Measurements from ENCODE around the gene AAR2. TPM values are rescaled to one million over a fixed set of nuclear protein-coding genes. Genes with fewer than 3 reads are reported as not detected.

AAR2 gene
- total RNA-seq, 1 donor from 2014 or later = 25.9 TPM

DNA sequence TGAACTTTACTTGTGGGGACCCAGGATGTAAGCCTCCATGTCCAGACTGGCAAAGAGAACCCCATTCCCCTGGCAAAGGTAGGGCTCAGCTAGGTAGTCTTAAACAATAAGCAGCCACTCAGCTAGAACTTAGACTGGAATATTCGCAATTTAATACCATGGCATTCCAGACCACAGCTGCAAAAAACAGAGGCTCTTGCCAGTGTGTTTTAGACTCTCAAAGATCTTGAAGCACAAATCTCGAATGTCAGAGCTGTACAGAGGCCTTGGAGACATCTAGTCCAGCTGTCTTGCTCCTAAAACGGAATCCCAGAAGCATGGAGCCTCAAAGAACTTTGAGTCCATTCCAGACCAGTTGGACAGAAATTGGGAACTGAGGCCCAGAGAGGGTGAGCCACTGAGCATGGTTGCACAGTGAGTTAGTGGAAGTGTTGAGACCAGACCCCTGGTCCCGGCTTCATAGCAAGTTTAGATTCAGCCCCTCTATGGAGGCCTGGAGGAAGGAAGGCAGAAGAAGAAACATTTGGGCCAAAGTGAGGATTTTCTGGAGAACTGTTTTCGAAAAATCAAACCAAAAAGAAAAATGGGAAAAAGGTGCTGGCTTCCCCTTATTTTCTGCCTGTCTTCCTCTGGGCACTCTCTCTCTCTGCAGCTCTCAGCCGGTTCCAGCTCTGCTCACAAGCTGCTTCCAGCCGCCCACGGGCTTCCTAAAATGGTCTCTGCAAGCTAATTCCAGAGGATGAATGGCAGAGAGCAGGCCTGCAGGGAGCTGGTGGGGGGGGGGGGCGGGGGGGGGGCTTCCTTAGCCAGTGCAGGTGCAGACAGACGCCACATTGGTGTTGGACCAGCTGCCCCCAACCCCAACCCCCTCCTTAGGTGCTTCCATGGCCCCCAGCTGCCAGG is 32.4 kb downstream of the AAR2 start:
- POLR2A ChIA-PET = no interaction called here
- H3K36me3 Mint-ChIP-seq (ENCODE audit: low read depth) = no peaks in the 10 kb centered on the region
- TF ChIP-seq, protein P1, sequence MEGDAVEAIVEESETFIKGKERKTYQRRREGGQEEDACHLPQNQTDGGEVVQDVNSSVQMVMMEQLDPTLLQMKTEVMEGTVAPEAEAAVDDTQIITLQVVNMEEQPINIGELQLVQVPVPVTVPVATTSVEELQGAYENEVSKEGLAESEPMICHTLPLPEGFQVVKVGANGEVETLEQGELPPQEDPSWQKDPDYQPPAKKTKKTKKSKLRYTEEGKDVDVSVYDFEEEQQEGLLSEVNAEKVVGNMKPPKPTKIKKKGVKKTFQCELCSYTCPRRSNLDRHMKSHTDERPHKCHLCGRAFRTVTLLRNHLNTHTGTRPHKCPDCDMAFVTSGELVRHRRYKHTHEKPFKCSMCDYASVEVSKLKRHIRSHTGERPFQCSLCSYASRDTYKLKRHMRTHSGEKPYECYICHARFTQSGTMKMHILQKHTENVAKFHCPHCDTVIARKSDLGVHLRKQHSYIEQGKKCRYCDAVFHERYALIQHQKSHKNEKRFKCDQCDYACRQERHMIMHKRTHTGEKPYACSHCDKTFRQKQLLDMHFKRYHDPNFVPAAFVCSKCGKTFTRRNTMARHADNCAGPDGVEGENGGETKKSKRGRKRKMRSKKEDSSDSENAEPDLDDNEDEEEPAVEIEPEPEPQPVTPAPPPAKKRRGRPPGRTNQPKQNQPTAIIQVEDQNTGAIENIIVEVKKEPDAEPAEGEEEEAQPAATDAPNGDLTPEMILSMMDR (IDR thresholded peaks at IDR 0.05) = no peak

DNA sequence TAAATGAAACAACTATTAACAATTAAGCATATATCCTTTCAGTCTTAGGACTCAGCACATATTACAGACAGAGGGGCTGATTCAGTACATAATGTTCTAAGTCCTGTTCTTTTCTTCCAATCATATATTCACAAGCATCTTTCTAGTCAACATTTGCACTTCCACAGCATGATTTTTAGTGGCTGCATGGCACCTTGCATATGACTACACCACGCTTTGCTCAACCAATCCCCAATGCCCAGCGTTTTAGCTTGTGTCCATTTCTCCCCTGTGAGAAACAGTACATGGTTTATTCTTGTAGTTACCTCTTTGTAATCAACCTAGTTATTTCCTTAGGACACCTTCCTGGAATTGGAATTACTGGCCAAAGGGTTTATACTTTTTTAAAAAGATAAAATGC is 33.2 kb downstream of the AAR2 start:
- ChIA-PET POLR2A (no interaction called here), CTCF (interaction anchor here (0.6 kb wide), 1 partner anchor 10 kb away, joined by 6 read pairs; no protein-coding TSS in a partner anchor)
- no peak overlapping the region for H3K27ac Mint-ChIP-seq
- H3K36me3 Mint-ChIP-seq (ENCODE audit: low read depth) = no peaks in the 10 kb centered on the region
- TF ChIP-seq, protein P1 (IDR thresholded peaks at IDR 0.05) = no peak
- no peak for DNase-seq
- H3K4me1 Mint-ChIP-seq = no peaks in the 10 kb centered on the region
- H3K9me3 Mint-ChIP-seq = no peaks in the 10 kb centered on the region
- H3K4me3 Mint-ChIP-seq = no peak overlapping the region
- intact Hi-C loops (cut with micrococcal nuclease) = no loop called here
- peaks cover 8% of the 10 kb centered on the region for H3K27me3 Mint-ChIP-seq
- no peak for ATAC-seq (ENCODE audit: low read depth)

More for the DNA sequence above, 32.4 kb downstream of the AAR2 start:
- no peak for DNase-seq
- no peak overlapping the region for H3K4me3 Mint-ChIP-seq
- peaks cover 8% of the 10 kb centered on the region for H3K27me3 Mint-ChIP-seq
- H3K4me1 Mint-ChIP-seq = no peaks in the 10 kb centered on the region
- intact Hi-C loops (cut with micrococcal nuclease) = no loop called here
- no peak overlapping the region for H3K27ac Mint-ChIP-seq
- ATAC-seq (ENCODE audit: low read depth) = no peak
- no peaks in the 10 kb centered on the region for H3K9me3 Mint-ChIP-seq
- CTCF ChIA-PET = interaction anchor here (0.6 kb wide), 1 partner anchor 11 kb away, joined by 6 read pairs; no protein-coding TSS in a partner anchor

DNA sequence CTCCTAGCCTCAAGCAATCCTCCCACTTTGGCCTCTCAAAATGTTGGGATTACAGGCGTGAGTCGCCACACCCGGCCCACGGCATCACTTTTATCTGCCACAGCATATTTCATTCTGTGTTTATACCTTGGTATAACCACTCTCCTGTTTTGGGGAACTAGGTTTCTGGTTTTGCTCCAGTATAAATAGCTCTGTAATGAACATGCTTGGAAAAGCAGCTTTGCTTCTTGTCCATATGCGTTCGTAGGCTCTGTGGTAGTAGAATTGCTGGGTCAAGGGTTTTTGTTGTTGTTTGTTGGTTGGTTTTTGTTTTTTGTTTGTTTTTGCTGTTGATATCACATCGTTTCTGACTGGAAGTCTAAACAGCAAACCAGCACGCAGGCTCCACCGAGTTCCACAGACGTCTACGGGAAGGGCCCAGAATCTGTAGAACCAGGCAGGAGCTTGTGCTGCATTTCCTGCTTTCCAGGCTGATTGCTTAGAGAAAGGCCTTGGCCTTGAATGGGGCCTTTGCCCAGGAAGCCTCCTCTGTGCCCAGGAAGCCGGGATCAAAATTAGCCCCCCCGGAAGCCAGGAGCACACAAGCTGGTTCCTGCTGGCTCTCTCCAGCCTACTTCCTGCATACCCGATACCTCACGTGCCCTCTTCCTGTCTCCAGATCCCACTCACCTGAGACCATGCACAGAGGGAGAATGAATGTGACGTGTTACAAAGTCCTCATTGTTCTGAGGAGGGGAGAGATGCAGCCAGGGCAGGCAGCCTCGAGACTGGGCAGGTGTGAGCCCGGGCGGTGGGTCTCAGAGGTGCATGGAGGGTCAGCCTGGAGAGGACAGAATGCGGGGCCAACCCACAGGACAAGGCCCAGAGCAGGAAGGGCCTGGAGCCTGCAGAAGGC is 34.7 kb downstream of the AAR2 start:
- TF ChIP-seq, protein P1 (IDR thresholded peaks at IDR 0.05) = no peak
- Mint-ChIP-seq H3K4me3 (no peak overlapping the region), H3K9me3 (no peaks in the 10 kb centered on the region), H3K27ac (no peak overlapping the region), H3K27me3 (peaks cover 11% of the 10 kb centered on the region), H3K36me3 (ENCODE audit: low read depth) (no peaks in the 10 kb centered on the region), H3K4me1 (no peaks in the 10 kb centered on the region)
- intact Hi-C loops (cut with micrococcal nuclease) = no loop called here
- ATAC-seq (ENCODE audit: low read depth) (no peak), DNase-seq (no peak)
- ChIA-PET CTCF (interaction anchor here (2.9 kb wide), 1 partner anchor 168 kb away, joined by 11 read pairs; no protein-coding TSS in a partner anchor), POLR2A (interaction anchor here (0.5 kb wide), 1 partner anchor 29 kb away, joined by 7 read pairs; no protein-coding TSS in a partner anchor)

DNA sequence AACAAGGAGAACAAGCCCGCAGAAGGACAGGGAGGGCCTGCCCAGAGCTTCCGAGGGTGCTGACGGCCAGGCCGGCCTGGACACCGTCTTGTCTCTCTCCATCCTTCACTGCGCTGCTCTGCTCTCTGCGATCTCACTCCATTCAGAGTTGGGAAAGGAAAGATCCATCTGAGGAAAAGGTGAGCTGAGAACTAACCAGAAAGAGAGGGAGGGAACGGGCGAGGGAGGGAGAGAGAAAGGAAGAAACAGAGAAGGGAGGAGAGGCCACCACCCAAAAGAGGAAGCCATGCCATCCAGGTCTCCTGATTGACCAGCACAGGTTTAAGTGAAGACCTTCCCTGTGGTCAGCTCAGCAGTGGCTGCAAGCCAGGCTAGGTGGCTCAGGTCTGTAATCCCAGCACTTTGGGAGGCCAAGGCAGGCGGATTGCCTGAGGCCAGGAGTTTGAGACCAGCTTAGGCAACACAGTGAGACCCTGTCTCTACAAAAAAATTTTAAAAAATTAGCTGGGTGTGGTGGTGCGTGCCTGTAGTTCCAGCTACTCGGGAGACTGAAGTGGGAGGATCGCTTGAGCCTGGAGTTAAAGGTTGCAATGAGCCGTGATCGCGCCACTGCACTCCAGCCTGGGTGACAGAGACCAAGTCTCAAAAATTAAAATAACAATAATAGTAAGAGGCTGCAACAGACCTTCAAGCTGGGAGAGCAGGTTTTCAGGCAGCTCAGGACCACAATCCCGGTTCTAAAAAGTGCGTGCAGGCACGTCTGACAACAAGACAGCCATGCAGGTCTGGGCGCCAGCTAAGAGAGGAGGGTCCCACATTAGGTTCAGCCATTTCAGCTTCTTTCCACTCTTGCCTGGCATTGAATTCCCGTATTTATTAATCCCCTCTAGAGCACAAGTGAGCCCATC is 35.6 kb downstream of the AAR2 start:
- ATAC-seq (ENCODE audit: low read depth) (no peak), DNase-seq (no peak)
- no peak overlapping the region for H3K27ac Mint-ChIP-seq
- H3K9me3 Mint-ChIP-seq = no peaks in the 10 kb centered on the region
- peaks cover 11% of the 10 kb centered on the region for H3K27me3 Mint-ChIP-seq
- H3K4me1 Mint-ChIP-seq = no peaks in the 10 kb centered on the region
- POLR2A ChIA-PET = no interaction called here
- CTCF ChIA-PET = interaction anchor here (2.9 kb wide), 1 partner anchor 167 kb away, joined by 11 read pairs; no protein-coding TSS in a partner anchor
- intact Hi-C loops (cut with micrococcal nuclease) = no loop called here
- no peaks in the 10 kb centered on the region for H3K36me3 Mint-ChIP-seq (ENCODE audit: low read depth)
- H3K4me3 Mint-ChIP-seq = no peak overlapping the region
- TF ChIP-seq, protein P1 (IDR thresholded peaks at IDR 0.05) = no peak

Measured in activated B cell treated with CpG ODN at 0.5 μM for 24 hours (primary cell).